Amniotic epithelial cell (primary cell): ENCODE results near the gene PRDM5.
A peak's percentile ranks its signal among the peaks of the same experiment; 100 is the strongest.
"Not testable (repeated sequence)": the region's sequence is repeated elsewhere in the genome, so short reads cannot be mapped to it uniquely, and the experiment has no call there.

Source experiments
- DNase-seq: peaks from one replicate; pipeline ENCODE4 v3.0.0-alpha.2; 2010; ENCODE audit warnings: low read depth

PRDM5 gene

DNA sequence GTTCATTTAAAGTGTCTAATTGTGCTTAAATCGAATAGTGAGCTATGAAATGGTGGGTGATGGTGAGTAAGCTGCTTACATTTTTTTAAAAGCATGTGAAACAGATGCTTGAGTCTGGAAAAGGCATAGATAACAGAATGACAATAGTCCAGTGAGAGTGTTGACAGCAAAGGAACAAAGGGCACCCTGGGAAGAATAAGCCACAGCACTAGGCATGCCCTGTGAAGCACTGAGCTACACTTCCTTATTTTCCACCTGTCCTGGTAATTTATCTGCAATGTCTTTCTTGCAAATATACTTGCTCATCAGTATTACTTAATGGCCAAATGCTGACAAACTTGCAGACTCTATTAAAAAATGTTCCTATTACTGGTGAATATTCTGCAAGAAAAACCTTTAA is 168.7 kb downstream of the PRDM5 start:
- no peak for DNase-seq

DNA sequence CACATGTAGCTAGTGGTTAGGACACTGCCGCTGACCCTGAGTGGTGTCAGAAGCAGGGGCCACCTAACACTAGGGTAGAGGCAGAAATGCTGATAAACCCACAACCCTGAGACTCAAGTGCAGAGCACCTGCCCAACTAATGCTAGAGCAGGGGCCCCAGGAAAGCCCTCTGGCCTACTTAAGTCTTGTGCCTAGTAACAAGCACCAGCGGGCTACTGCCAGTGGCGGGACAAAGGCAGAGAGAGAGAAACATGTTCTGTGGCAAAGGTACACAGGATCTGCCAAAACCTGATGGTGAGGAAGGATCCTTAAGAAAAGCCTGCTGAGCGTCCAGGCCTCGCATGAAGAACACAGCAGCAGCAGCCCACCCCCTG is 172.4 kb downstream of the PRDM5 start:
- DNase-seq: no peak

DNA sequence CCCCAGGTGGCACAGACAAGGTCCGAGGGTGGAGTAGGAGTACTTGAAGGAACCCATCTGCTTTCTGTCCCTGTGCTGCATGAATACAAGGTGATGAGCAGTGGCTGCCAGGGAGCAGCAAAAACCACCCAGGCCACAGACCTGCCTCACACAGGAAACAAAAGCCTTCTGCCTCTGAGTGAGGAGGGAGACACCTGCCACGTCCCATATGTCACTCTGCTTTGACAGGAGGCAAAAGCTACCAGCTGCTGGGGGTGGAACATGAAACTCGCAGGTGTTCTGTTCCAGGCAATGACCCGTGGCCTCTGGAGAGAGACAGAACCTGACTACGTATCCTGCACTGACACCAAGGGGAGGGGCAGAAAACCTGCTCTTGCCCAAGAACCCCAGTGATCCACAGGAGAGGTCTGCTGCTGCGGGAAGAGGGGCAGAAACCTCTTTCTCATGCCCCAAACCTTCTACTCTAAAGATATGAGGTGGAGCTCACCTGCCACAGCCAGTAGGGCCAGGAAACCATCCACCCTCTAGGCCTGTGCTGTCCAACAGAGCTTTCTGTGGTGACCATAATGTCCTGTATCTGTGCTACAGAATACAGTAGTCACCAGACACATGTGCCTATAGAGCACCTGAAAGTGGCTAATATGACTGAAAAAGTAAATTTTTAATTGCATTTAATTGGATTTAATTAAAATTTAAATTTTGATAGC is 172.9 kb downstream of the PRDM5 start:
- no peak for DNase-seq

DNA sequence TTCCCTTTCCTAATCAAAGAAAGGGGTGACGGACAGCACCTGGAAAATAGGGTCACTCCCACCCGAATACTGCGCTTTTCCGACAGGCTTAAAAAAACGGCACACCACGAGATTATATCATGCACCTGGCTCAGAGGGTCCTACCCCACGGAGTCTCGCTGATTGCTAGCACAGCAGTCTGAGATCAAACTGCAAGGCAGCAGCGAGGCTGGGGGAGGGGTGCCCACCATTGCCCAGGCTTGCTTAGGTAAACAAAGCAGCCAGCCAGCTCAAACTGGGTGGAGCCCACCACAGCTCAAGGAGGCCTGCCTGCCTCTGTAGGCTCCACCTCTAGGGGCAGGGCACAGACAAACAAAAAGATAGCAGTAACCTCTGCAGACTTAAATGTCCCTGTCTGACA is 180.9 kb downstream of the PRDM5 start:
- DNase-seq: not testable (repeated sequence)

DNA sequence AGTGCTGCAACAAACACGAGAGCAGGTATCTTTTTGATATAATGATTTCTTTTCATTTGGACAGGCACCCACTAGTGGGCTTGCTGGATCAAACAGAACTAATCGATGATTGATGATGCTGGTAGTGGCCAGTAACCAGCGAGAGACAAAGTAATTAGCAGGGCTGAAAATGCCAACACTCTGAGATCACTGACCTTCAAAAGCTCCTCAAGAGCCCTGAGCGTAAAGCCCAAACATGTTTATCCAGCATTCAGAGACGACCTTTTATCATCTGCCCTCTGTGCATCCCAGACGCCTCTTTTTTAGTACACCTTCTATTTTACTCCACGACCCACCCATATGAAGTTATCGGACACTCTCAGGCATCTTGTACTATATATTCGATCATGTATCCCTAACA is 186.2 kb downstream of the PRDM5 start:
- no peak for DNase-seq

DNA sequence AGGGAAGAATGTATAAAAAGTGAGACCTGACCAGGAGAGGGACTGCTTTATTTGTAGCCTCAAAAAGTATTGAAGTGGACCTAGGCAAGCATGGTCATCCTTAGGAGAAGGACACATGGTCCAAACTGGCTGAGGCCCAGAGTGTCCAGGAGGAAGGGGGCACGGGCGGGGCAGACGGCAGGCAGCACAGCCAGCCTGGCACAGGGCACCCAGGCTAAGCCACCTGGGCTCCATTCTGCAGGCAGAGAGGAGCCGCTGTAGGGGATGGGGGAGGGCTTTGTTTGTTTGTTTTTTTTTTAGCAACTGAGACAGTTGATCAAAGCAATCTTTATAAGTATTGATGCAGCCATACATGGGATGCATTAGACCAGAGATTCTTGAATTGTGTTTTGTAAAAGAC is 188.6 kb downstream of the PRDM5 start:
- no peak for DNase-seq

DNA sequence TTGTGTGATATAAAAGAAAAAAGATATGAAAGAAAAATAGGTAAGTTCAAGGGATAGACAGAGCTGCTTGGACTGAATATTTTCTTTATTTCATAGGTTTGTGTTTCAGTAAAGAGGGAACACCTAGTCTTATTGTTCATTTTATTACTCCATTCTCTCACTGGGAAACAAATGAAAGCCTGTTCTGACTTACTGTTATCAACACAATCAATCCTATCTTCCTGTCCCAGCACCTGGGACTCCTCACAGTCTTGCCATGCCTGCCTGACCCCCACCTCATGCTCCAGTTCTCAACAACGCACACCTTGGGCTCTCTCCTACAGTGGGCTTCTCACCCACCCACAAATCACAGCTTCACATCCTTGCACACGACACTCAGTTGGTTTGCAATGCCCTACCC is 189.5 kb downstream of the PRDM5 start:
- DNase-seq: no peak

DNA sequence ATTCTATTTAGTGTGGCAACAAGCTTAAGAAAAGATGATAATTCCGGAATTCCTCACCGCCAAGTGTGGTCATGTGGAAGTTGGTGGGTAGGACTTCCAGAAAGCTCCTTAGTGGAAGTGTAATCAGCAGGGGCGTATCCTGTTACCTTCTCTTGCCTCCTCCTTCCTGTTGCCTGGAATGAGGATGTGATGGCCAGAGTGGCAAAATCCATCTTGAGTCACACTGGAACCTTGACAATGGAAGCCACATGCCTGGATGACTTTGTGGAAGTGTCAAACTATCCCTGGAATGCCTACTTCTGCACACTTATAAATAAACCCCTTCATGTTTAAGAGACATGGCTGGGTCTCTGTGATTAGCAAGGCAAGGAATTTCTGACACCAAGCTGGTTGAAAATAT is 191.0 kb downstream of the PRDM5 start:
- no peak for DNase-seq

DNA sequence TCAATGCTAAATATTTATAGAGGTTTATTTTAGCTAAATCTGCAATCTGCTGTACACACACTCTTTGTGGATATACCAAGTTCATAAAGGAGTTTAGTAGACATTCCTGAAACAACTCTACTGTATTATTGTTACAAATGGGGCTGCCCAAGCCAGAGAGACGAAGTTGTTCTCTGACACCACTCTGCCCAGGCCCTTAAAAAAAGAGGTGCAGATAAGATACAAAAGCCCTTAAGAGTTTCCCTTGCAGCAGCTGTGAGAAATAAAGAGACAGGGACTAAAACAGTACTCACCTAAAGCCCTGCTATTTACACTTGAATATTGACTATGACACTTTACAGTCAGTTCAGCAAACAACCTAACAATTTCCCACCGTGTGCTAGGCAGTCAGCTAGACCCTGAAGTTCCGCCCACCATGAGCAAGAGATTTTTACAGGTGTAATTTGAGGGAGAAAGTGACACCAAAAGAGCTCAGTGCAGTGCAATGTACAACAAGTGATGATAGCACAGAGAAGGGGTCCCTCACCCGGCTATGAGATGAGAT is 191.7 kb downstream of the PRDM5 start:
- no peak for DNase-seq

DNA sequence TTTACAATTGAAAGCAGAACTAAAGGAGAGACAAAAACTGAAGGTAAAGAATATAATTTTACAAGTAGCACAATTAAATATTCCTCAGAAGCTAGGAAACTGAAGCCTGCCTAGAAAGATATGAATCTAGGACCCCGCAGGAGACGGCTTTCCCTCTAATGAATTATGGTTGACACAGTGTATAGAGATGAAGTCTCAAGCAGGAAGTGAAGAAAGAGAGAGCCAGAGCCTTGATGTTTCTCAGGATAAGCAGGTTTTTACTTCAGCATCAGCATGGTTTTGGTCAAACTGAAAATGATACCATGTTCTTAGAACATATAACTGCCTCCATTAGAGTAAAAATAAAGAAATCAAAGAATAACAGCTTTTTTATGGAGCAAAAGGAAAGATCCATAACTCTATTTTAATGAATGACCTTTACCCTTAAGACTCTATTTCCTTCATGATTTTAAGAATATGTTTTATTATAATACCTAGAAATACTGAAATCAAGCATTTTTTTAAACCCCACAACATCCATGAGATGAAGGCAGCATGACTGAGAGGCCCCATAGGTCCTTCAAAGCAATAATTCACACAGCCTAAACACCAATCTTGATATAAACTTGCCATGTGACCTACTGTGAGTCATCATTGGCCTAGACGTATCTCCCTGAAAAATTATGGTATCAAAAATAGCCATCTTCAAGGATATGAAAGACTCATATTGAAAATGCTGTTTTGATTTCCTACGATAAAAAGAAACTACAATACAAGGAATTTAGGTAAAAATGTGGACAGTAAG is 193.4 kb downstream of the PRDM5 start:
- peak; percentile 15 for DNase-seq

DNA sequence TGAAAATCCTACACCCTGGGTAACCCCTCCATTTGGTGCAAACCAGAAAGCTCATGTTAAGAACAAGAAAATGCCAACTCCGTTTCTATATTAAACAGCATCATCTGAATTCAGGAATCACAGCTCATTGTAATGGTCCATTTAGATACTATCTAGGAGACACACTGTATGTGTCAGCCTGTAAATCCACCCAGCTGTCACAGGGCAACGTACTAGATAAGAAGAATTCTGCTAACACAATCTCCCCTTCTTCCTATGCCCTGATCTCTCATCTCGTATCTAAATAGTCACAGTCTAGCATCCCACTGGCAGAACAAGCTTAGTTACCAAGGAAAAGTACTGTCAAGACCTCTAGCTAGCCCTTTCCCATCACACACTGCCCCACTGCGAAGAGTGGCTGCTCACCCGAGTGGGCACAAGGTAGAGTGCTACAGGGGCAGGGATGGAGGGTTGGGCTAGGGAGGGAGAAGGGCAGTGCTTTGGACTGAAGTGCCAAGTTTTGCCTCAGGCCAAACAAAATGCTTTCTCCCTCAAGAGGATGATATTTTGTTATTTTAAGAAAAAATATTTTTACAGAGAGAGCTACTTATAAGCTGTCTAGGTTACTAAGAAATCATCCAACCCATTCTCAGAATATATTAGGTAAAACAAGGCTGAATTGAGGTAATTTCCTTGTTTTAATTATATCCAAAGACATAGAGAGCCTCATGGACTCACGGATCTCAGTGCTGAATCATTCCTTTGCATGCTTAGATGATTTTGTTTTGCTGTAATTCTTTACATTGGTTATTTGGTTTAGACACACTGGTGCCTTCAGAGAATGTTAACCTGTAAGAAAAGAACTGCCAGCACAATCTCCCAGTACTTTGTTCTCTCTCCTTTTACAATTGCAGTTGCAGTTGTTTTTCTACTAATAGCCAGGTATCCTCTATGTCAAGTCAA is 196.6 kb downstream of the PRDM5 start:
- DNase-seq: no peak

DNA sequence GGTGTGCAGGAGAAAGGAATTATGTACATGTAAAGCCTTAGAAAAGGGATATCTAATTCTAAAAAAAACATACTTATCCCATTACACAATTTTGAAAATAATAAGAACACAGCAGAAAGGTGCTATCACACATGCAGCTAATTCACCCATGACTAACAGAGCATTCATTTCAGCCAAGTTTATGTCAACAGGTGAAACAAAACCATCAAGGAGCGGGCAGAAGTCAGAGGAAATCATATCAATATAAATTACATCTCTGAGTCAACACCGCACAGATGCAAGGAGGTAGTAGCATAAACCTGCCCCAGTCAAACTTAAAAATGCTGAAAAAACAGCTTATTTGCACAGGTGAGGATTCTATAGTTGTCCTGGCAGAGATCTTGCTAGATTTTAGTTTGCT is 197.9 kb downstream of the PRDM5 start:
- no peak for DNase-seq

DNA sequence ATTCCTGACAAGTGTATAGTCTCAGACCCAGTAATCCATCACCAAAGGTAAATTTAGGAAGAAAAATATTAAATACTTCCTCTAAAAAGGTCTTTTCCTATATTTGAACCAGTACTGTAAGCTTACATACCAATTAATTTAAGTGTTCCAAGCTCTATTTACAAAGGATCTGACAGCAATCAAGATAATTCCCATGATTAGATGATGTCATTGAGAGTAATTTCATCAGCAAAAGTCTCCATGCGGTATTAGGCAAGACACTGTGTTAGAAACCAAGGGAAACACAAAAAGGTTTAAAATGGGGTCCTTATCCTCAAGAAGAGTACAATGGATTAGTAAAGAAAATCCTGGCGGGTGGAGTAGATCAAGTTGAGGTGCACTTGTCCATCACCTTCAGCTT is 198.5 kb downstream of the PRDM5 start:
- peak; percentile 40 for DNase-seq

DNA sequence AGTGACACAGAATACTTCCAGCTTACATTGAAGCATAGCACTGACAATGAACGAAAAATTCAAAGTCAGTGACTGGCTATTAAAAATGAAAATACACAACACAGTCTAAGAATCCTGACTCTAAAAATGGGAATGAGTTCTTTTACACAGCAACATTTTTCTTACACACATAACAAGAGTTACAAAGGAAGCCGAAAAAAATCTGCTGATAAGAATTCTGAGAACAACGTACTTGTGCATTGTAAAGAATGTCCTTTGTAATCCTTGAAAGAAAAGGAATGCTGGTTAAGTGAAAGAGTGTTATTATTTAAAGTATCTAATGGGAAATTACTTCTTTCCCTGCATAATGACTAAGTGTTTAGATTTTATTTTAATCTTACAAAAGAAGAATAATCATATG is 199.4 kb downstream of the PRDM5 start:
- DNase-seq: no peak

DNA sequence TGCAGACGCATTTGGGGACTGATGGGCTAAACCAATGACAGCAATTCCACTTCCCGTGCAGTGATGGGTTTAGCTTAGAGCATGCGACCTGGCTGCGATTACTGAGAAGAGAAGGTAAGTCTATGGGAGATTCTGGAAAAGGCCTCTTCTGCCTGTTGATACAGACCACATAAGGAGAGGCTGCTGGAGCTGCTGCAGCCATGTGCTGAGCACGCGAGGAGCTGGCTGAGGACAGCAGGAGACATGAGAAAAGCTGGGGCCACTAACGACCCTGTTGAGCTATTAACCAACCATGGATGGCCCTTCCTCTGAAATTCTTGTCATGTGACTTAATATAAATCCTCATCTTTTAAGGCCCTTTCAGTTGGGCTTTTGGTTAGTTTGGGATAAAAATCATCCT is 199.9 kb downstream of the PRDM5 start:
- no peak for DNase-seq

DNA sequence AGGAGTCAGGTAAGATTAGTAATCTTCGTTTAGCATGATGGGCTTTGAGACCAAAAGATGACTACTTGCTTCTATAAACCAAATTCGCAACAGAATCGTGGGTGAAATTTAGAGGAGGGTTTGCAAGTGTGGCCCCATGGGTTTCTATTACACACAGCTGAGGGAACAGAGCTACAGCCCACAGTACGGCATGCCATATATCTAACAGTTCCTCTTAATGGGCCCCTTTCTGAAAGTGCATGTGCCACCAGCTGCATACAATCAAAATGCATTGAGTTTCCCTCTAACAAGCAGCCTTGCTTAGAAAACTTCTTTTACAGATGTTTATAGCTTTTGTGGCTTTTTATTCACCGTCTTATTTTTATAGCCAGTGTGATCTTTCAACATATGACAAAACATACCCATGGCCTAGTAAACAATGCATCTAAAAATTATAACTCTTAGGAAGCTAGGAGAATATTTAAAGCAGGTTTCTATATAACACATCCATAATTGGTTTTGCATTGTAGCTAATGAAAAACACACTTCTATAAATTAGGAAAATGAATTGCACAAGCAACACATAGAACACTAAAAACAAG is 202.1 kb downstream of the PRDM5 start:
- no peak for DNase-seq

DNA sequence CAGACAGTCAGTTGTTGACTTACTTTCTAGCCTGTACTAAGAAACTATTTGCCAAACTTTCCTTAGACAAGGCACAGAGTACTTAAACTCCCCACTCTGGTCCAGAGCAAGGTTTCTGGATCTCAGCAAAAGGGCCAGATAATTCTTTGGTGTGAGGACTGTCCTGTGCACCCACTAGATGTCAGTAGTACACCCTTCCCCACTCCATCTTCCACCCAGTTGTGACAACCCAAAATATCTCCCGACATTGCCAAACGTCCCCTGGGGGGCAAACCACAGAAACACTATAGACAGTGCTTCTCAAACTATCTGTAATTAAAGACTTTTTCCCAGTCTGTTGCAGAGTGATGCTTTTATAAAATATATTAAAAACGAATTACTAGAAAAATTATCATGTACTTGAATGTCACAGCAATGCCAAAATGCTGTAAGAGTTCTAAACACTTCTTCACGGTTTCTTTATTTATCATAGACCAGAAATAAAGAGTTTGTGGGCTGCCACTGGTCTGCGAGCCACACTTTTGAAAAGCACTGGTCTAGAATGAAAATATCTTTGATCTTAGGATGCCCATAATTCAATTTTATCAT is 203.5 kb downstream of the PRDM5 start:
- DNase-seq: peak; percentile 33

DNA sequence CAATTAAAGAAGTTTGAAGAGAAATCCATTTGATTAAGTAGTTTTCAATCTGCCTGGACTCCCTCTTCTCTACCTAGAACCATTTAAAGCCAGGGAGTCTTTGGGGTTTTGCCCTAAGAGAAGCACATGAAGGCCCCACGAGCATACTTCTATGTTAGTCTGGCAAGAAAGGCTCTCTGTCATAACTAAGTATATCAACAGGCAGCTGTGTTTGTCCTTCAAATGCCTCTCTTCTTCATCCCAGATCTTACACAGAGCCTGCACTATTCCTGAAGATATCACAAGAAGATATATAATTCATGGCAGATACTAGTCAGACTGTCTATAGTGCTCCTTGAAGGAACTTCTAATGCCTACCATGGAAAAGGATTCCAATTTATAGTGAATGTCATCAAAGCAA is 206.2 kb downstream of the PRDM5 start:
- DNase-seq: no peak

DNA sequence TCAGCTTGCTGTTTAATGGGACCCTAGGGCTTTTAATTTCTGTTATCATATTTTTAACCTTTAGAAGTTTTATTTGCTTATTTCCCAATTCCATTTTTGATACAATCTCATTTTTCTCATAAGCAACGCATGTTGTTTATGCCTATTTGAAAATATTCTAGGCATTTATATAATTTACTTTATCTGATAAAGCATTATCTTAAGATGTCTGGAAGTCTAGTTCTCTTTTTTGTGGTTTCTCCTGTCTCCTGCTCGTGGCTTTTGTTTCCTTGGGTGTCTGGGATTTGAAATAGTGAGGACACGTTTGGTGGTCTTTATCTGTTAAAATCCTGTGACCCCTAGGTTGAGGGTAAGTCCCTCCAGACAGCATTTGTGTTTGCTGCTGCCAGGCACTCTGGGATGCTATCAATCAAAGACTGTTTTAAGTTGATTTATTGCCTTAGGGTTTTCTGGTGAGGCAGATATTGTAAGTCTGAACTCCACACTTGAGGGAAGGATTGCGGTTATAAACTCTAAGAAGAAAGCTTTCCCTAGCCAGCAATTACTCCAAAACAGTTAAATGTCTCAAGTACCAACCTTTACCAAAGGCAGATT is 208.0 kb downstream of the PRDM5 start:
- peak; percentile 87 for DNase-seq

DNA sequence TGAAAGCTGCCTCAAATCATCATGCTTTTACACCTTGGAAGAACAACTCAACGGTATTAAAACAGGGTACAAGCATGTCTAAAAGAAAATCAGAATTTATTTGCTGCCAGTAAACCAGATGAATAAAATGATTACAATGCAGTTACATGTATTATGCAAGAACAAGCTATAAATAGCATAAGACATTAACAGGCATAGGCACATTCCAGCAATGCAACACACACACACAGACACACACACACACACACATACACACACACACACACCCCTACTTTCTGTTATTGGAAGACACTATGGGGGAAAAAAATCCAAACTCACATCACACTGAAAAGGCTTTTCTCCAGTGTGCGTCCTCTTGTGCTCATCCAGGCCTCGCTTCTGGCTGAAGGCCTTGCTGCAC is 212.5 kb downstream of the PRDM5 start:
- peak; percentile 58 for DNase-seq

DNA sequence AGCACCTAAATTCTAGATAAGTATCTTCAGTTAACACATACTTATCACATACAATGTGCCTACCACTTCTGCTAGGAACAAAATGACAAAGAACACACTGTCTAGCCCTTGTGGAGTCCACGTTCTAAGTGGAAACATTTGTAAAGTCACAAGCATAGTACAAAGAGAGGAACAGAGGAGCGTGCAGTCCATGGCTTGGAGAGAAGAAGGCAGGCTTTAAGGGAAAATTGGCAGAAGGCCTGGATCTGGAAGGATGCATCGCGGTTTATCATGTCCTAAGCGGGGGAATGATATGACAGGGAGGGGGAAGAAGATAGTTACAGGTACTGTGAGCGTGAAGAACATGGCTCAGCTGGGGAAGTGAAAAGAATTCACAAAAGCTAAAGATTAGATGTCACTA is 218.0 kb downstream of the PRDM5 start:
- no peak for DNase-seq
